Esophagus muscularis mucosa (tissue), 4 donors: ENCODE measurements around the gene DTNA. TPM values are rescaled to one million over a fixed set of nuclear protein-coding genes. Genes with fewer than 3 reads are reported as not detected.

Source experiments
- DNase-seq: peaks from one replicate; pipeline ENCODE4 v3.0.0-alpha.2; 2017; ENCODE audit errors: extremely low spot score
- H3K27ac ChIP-seq, 4 donors: fragments of 200-600 bp; sonication (generic); replicated peaks in 1 of 4; 1 replicate in 3 of 4; 2 replicates in 1 of 4; pipeline ENCODE4 v1.5.1; 2016 to 2019; ENCODE audit warnings: mild to moderate bottlenecking in 1 of 4
- H3K27me3 ChIP-seq, 4 donors: fragments of 200-600 bp; sonication (generic); one replicate each; pipeline versions ENCODE4 v1.5.1 to v1.6.0; 2016 to 2019
- H3K36me3 ChIP-seq, 4 donors: fragments of 200-600 bp; sonication (generic); one replicate each; pipeline ENCODE4 v1.5.1; 2016 to 2019
- H3K4me1 ChIP-seq, 4 donors: fragments of 200-600 bp; sonication (generic); one replicate each; pipeline ENCODE4 v1.5.1; 2016 to 2019
- H3K4me3 ChIP-seq, 4 donors: fragments of 200-600 bp; sonication (generic); 1 replicate in 2 of 4; 2 replicates in 2 of 4; pipeline ENCODE4 v1.5.1; 2016 to 2019; ENCODE audit warnings: mild to moderate bottlenecking in 4 of 4, moderate library complexity in 1 of 4
- H3K9me3 ChIP-seq, 4 donors: fragments of 200-600 bp; sonication (generic); 1 replicate in 3 of 4; 2 replicates in 1 of 4; pipeline ENCODE4 v1.5.1; 2016 to 2019
- CTCF ChIP-seq, 3 experiments: fragments of 200-600 bp in 2 of 3; fragments of 450-650 bp in 1 of 3; sonication (generic) in 2 of 3; IDR thresholded peaks; one replicate each; pipeline ENCODE4 v1.5.1; 2017 to 2019; ENCODE audit warnings: antibody characterized with exemption in 3 of 3, mild to moderate bottlenecking in 2 of 3, moderate library complexity in 1 of 3
- EP300 ChIP-seq: sonication (generic); formaldehyde crosslinking; IDR thresholded peaks from one replicate; pipeline ENCODE4 v1.6.1; 2017; ENCODE audit warnings: antibody characterized with exemption
- POLR2A ChIP-seq: fragments of 450-650 bp; IDR thresholded peaks from one replicate; pipeline ENCODE4 v1.6.1; 2017; ENCODE audit warnings: antibody characterized with exemption, moderate library complexity, mild to moderate bottlenecking, low read depth
- POLR2AphosphoS5 ChIP-seq, 2 donors: sonication (generic); formaldehyde crosslinking; IDR thresholded peaks; one replicate each; pipeline ENCODE4 v1.6.1; 2017; ENCODE audit warnings: antibody characterized with exemption in 2 of 2
- WGBS: methylation state at CpG from one replicate; pipeline ENCODE4 v1.1.5; 2018; 5-methylcytosine and 5-hydroxymethylcytosine counted together
- intact Hi-C: fragments of 100-400 bp; cut with DNase I; formaldehyde crosslinking; loops from one replicate; pipeline ENCODE4 v1.15.1; 2023
- total RNA-seq, 4 donors: library from RNA; depleted of rRNA; stranded (reverse); fragments of >200 nt; gene quantifications; one replicate each; pipeline versions ENCODE4 v1.1.0 to v1.2.1, GENCODE V29; 2016

DTNA gene
- total RNA-seq, 4 donors from 2014 or later: 189 to 284 (median 242) TPM

GRCh38 chr18:34923911-34924310 lies 213.8 kb downstream of the DTNA start:
- intact Hi-C loops: no loop called here

GRCh38 chr18:34926683-34927082 lies 216.6 kb downstream of the DTNA start:
- Histone ChIP-seq H3K36me3 (no peaks in the 10 kb centered on the region), H3K4me3 (no peak overlapping the region), H3K27me3 (no peaks in the 10 kb centered on the region), H3K27ac (no peak overlapping the region), H3K4me1 (peaks cover 0 to 14% (median 6%) of the 10 kb centered on the region in 4 donors), H3K9me3 (no peaks in the 10 kb centered on the region)
- intact Hi-C loops: no loop called here
- TF ChIP-seq POLR2AphosphoS5 (IDR thresholded peaks at IDR 0.05) (no peak), POLR2A (no peak), CTCF (IDR thresholded peaks at IDR 0.05) (no peak), EP300 (no peak)
- DNase-seq: no peak

More at GRCh38 chr18:34923911-34924310, 213.8 kb downstream of the DTNA start:
- Histone ChIP-seq H3K36me3 (no peaks in the 10 kb centered on the region), H3K27ac (no peak overlapping the region), H3K27me3 (no peaks in the 10 kb centered on the region), H3K4me1 (peaks cover 0 to 8% (median 0%) of the 10 kb centered on the region in 4 donors), H3K4me3 (no peak overlapping the region), H3K9me3 (no peaks in the 10 kb centered on the region)
- TF ChIP-seq EP300: no peak
- no peak for TF ChIP-seq POLR2AphosphoS5 (IDR thresholded peaks at IDR 0.05)
- TF ChIP-seq CTCF (IDR thresholded peaks at IDR 0.05): no peak
- TF ChIP-seq POLR2A: no peak
- no peak for DNase-seq

- no peaks in the 10 kb centered on the region for H3K9me3 ChIP-seq
- no peak for TF ChIP-seq CTCF (IDR thresholded peaks at IDR 0.05)
- TF ChIP-seq POLR2A: no peak
- no peak for TF ChIP-seq POLR2AphosphoS5 (IDR thresholded peaks at IDR 0.05)
- no peak for TF ChIP-seq EP300
- intact Hi-C loops: no loop called here
- no peak overlapping the region for H3K27ac ChIP-seq
- no peaks in the 10 kb centered on the region for H3K36me3 ChIP-seq
- no peaks in the 10 kb centered on the region for H3K27me3 ChIP-seq
- WGBS: 77% methylated on average over 7 of the region's 7 CpGs
- DNase-seq: no peak
- no peak overlapping the region for H3K4me3 ChIP-seq
- peaks cover 0 to 14% (median 6%) of the 10 kb centered on the region in 4 donors for H3K4me1 ChIP-seq
Measured at GRCh38 chr18:34928088-34928753, 218.1 kb downstream of the DTNA start.

- no peaks in the 10 kb centered on the region for H3K27me3 ChIP-seq
- no peak for DNase-seq
- H3K36me3 ChIP-seq: no peaks in the 10 kb centered on the region
- peaks cover 0 to 14% (median 6%) of the 10 kb centered on the region in 4 donors for H3K4me1 ChIP-seq
- TF ChIP-seq POLR2A (no peak), CTCF (IDR thresholded peaks at IDR 0.05) (no peak), POLR2AphosphoS5 (IDR thresholded peaks at IDR 0.05) (no peak), EP300 (no peak)
- H3K9me3 ChIP-seq: no peaks in the 10 kb centered on the region
- 42% methylated on average over 1 of the region's 1 CpG for WGBS
- H3K27ac ChIP-seq: no peak overlapping the region
- intact Hi-C loops: no loop called here
- no peak overlapping the region for H3K4me3 ChIP-seq
Measured at GRCh38 chr18:34928754-34929335, 218.7 kb downstream of the DTNA start.
